HepG2 (cell line): ENCODE data around the gene TOLLIP. TPM values are rescaled to one million over a fixed set of nuclear protein-coding genes. Genes with fewer than 3 reads are reported as not detected.

Experiments used
- AKAP8 ChIP-seq: sonication (generic); formaldehyde crosslinking; IDR thresholded peaks from 2 replicates; pipeline ENCODE4 v1.5.1; 2020; ENCODE audit warnings: mild to moderate bottlenecking, missing genetic modification reagents
- ARID2 ChIP-seq: sonication (generic); formaldehyde crosslinking; IDR thresholded peaks from 2 replicates; pipeline ENCODE4 v1.8.1; 2022; ENCODE audit warnings: mild to moderate bottlenecking, missing genetic modification reagents, borderline replicate concordance
- FOXA3 ChIP-seq: IDR thresholded peaks from 2 replicates; pipeline ENCODE4 v1.6.1; 2016; ENCODE audit warnings: missing genetic modification reagents, missing compliant biosample characterization
- FOXJ3 ChIP-seq: sonication (generic); formaldehyde crosslinking; IDR thresholded peaks from 2 replicates; pipeline ENCODE4 v1.4.0; 2020; ENCODE audit warnings: missing genetic modification reagents, mild to moderate bottlenecking, borderline replicate concordance
- HDAC2 ChIP-seq: sonication (generic); formaldehyde crosslinking; IDR thresholded peaks from 2 replicates; pipeline ENCODE4 v1.4.0; 2020; ENCODE audit warnings: missing genetic modification reagents
- HNF4G ChIP-seq, 2 experiments: sonication (generic) in 1 of 2; formaldehyde crosslinking in 1 of 2; IDR thresholded peaks; 2 replicates each; pipeline versions ENCODE4 v1.4.0 to v1.6.1; 2011 to 2020; ENCODE audit warnings: borderline replicate concordance in 2 of 2, low read depth in 2 of 2, mild to moderate bottlenecking in 2 of 2, low read length in 1 of 2, missing genetic modification reagents in 1 of 2, moderate library complexity in 1 of 2
- MATR3 ChIP-seq: sonication (generic); formaldehyde crosslinking; IDR thresholded peaks from 2 replicates; pipeline ENCODE4 v1.4.0; 2020; ENCODE audit warnings: missing genetic modification reagents
- REST ChIP-seq, 2 experiments: IDR thresholded peaks; 2 replicates each; pipeline ENCODE4 v1.6.1; 2011 to 2012; ENCODE audit warnings: low read length in 2 of 2, borderline replicate concordance in 1 of 2, low read depth in 1 of 2, mild to moderate bottlenecking in 1 of 2, moderate library complexity in 1 of 2
- RFXAP ChIP-seq: sonication (generic); formaldehyde crosslinking; IDR thresholded peaks from 2 replicates; pipeline ENCODE4 v1.4.0; 2020; ENCODE audit warnings: missing genetic modification reagents, borderline replicate concordance
- SMAD3 ChIP-seq: sonication (generic); formaldehyde crosslinking; IDR thresholded peaks from 2 replicates; pipeline ENCODE4 v1.4.0; 2020; ENCODE audit warnings: missing genetic modification reagents
- YEATS4 ChIP-seq: sonication (generic); formaldehyde crosslinking; IDR thresholded peaks from 2 replicates; pipeline ENCODE4 v1.4.0; 2020; ENCODE audit warnings: missing genetic modification reagents, borderline replicate concordance
- ZFP36L1 ChIP-seq: sonication (generic); formaldehyde crosslinking; IDR thresholded peaks from 2 replicates; pipeline ENCODE4 v1.8.0; 2022; ENCODE audit warnings: mild to moderate bottlenecking, missing genetic modification reagents, moderate library complexity
- ZNF232 ChIP-seq: sonication (generic); formaldehyde crosslinking; IDR thresholded peaks from 2 replicates; pipeline ENCODE4 v1.4.0; 2020; ENCODE audit warnings: missing genetic modification reagents, borderline replicate concordance
- ZNF274 ChIP-seq: sonication (generic); formaldehyde crosslinking; IDR thresholded peaks from 2 replicates; pipeline ENCODE4 v1.5.1; 2020; ENCODE audit warnings: mild to moderate bottlenecking, missing genetic modification reagents
- ZNF564 ChIP-seq: sonication (generic); formaldehyde crosslinking; IDR thresholded peaks from 2 replicates; pipeline ENCODE4 v1.8.1; 2023; ENCODE audit warnings: mild to moderate bottlenecking, missing genetic modification reagents
- ZNF704 ChIP-seq: sonication (generic); formaldehyde crosslinking; IDR thresholded peaks from 2 replicates; pipeline ENCODE4 v1.8.1; 2023; ENCODE audit warnings: mild to moderate bottlenecking, inconsistent platforms, moderate library complexity, missing genetic modification reagents, borderline replicate concordance
- ZNF777 ChIP-seq: sonication (generic); formaldehyde crosslinking; IDR thresholded peaks from 2 replicates; pipeline ENCODE4 v1.4.0; 2020; ENCODE audit warnings: missing genetic modification reagents
- ZSCAN12 ChIP-seq: sonication (generic); formaldehyde crosslinking; IDR thresholded peaks from 2 replicates; pipeline ENCODE4 v1.9.0; 2021; ENCODE audit warnings: mild to moderate bottlenecking, missing genetic modification reagents
- polyA plus RNA-seq, 8 experiments: library from polyadenylated mRNA; depleted of rRNA in 3 of 8; stranded (reverse) in 7 of 8; unstranded in 1 of 8; fragments of >200 nt; fragmentation: Illumina TruSeq in 4 of 8; extraction: Trizol in 4 of 8; gene quantifications; 2 replicates each; pipeline versions ENCODE4 v1.2.1 to v1.2.3, GENCODE V29; 2011 to 2016; ENCODE audit warnings: low read depth in 4 of 8, missing spikeins in 1 of 8, mixed read lengths in 1 of 8; ENCODE audit not compliant: insufficient read depth in 1 of 8
- total RNA-seq, 5 experiments: library from RNA; depleted of rRNA; stranded (reverse); fragments of >200 nt; fragmentation: Illumina TruSeq; extraction: Trizol; gene quantifications; 2 replicates each; pipeline ENCODE4 v1.2.3, GENCODE V29; 2016; ENCODE audit warnings: low read depth in 1 of 5
- TF ChIP-seq, protein P1 (sequence below): sonication (generic); formaldehyde crosslinking; conservative IDR thresholded peaks from 2 replicates; pipeline ENCODE4 v1.8.1; 2023; ENCODE audit warnings: missing genetic modification reagents
- TF ChIP-seq, protein P2 (sequence below): IDR thresholded peaks from 2 replicates; pipeline ENCODE4 v1.6.1; 2016; ENCODE audit warnings: low read depth, control low read depth

The TOLLIP gene
- total and polyA plus RNA-seq, 2 of the 13 experiments (the other 11 are each of a cell fraction or from before 2014, with no cell fraction given): 25.9 to 47.5 TPM

DNA sequence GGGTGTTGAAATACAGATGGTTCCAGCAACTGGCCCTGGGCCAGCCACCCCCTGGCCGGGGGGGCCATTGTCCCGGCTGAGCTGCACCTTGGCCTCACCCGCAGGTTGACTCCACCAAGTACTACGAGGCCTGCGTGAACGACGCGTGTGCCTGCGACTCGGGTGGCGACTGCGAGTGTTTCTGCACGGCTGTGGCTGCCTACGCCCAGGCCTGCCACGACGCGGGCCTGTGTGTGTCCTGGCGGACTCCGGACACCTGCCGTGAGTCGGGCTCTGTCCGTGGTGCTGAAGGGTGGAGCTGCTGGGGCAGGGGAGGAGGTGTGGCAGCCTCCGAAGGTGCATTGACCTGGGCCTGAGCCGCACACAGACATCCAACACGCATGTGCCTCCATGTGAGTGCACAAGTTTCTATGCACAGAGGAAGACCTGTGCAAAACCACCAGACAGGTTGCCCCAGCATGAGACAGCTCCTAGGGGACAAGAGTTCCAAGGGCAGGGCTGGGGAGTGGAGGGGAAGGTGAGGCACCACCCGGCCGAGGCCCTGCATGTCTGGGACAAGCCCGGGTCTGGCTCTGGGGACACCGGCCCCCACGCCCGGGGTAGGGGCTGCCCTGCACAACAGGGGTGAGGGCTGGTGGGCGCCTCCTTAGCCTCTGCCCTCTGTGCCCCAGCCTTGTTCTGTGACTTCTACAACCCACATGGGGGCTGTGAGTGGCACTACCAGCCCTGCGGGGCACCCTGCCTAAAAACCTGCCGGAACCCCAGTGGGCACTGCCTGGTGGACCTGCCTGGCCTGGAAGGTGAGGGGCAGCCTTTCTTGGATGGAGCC, 70.5 kb downstream of the TOLLIP start (continued):
- TF ChIP-seq REST (IDR thresholded peaks at IDR 0.05; ENCODE audit: borderline replicate concordance in 1 of 2, low read depth in 1 of 2, low read length in 2 of 2) (peak in 1 of 2 experiments; percentile 96), AKAP8 (CRISPR knock-in tag) (no peak), FOXJ3 (CRISPR knock-in tag) (no peak), ZNF274 (CRISPR knock-in tag) (peak; percentile 77; the same call in 1 of the 2 replicates), FOXA3 (CRISPR knock-in tag) (peak; percentile 27; the same call in 1 of the 2 replicates), ZNF777 (CRISPR knock-in tag) (peak; percentile 29; the same call in 1 of the 2 replicates), SMAD3 (CRISPR knock-in tag) (peak; percentile 77; the same call in 1 of the 2 replicates), ZSCAN12 (CRISPR knock-in tag) (no peak), ZNF232 (peak; percentile 74; the same call in 1 of the 2 replicates), ZNF704 (no peak), ZFP36L1 (CRISPR knock-in tag) (no peak), HNF4G (IDR thresholded peaks at IDR 0.05; ENCODE audit: borderline replicate concordance, low read depth, low read length) (no peak), HNF4G (CRISPR knock-in tag; IDR thresholded peaks at IDR 0.05; ENCODE audit: borderline replicate concordance, low read depth) (no peak), ARID2 (CRISPR knock-in tag) (no peak), MATR3 (no peak), RFXAP (CRISPR knock-in tag) (0 out of 2 replicates have a peak, but pooled peaks have one; percentile 37), YEATS4 (CRISPR knock-in tag) (no peak), HDAC2 (CRISPR knock-in tag) (peak; percentile 65; the same call in 1 of the 2 replicates), ZNF564 (peak; percentile 92)
- TF ChIP-seq, protein P1, sequence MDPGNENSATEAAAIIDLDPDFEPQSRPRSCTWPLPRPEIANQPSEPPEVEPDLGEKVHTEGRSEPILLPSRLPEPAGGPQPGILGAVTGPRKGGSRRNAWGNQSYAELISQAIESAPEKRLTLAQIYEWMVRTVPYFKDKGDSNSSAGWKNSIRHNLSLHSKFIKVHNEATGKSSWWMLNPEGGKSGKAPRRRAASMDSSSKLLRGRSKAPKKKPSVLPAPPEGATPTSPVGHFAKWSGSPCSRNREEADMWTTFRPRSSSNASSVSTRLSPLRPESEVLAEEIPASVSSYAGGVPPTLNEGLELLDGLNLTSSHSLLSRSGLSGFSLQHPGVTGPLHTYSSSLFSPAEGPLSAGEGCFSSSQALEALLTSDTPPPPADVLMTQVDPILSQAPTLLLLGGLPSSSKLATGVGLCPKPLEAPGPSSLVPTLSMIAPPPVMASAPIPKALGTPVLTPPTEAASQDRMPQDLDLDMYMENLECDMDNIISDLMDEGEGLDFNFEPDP (CRISPR knock-in tag): 0 out of 2 replicates have a peak, but pooled peaks have one; percentile 44
- TF ChIP-seq, protein P2, sequence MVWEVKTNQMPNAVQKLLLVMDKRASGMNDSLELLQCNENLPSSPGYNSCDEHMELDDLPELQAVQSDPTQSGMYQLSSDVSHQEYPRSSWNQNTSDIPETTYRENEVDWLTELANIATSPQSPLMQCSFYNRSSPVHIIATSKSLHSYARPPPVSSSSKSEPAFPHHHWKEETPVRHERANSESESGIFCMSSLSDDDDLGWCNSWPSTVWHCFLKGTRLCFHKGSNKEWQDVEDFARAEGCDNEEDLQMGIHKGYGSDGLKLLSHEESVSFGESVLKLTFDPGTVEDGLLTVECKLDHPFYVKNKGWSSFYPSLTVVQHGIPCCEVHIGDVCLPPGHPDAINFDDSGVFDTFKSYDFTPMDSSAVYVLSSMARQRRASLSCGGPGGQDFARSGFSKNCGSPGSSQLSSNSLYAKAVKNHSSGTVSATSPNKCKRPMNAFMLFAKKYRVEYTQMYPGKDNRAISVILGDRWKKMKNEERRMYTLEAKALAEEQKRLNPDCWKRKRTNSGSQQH (CRISPR knock-in tag): peak; percentile 80
